H1 (cell line): ENCODE results near the gene DAB2IP. TPM values are rescaled to one million over a fixed set of nuclear protein-coding genes. Genes with fewer than 3 reads are reported as not detected.

Experiments used
- BRCA1 ChIP-seq: IDR thresholded peaks from 2 replicates; pipeline ENCODE4 v1.6.1; 2012; ENCODE audit warnings: low read depth, low read length, improper control_type of control experiment
- CHD7 ChIP-seq: fragments of 300-600 bp; sonication (generic); IDR thresholded peaks from 2 replicates; pipeline ENCODE4 v1.7.1; 2012; ENCODE audit warnings: low read length, moderate library complexity, mild to moderate bottlenecking, inconsistent platforms; ENCODE audit not compliant: insufficient replicate concordance
- EP300 ChIP-seq, 2 experiments: IDR thresholded peaks; 1 replicate in 1 of 2; 2 replicates in 1 of 2; pipeline ENCODE4 v1.6.1; 2011 to 2012; ENCODE audit warnings: low read depth in 2 of 2, low read length in 2 of 2, mild to moderate bottlenecking in 2 of 2, borderline replicate concordance in 1 of 2, inconsistent platforms in 1 of 2, moderate library complexity in 1 of 2
- GTF2F1 ChIP-seq: IDR thresholded peaks from 2 replicates; pipeline ENCODE4 v1.6.1; 2012; ENCODE audit warnings: low read depth, low read length, improper control_type of control experiment, borderline replicate concordance
- KDM4A ChIP-seq: IDR thresholded peaks from one replicate; pipeline ENCODE4 v1.7.1; 2012; ENCODE audit warnings: low read depth, mild to moderate bottlenecking, moderate library complexity, low read length, inconsistent platforms; ENCODE audit not compliant: severe bottlenecking
- RBBP5 ChIP-seq: IDR thresholded peaks from 2 replicates; pipeline ENCODE4 v1.7.1; 2012; ENCODE audit warnings: low read depth, mild to moderate bottlenecking, inconsistent platforms, low read length, moderate library complexity, borderline replicate concordance
- SIRT6 ChIP-seq: IDR thresholded peaks from one replicate; pipeline ENCODE4 v1.7.1; 2012; ENCODE audit warnings: low read length, inconsistent platforms
- SP2 ChIP-seq: IDR thresholded peaks from 2 replicates; pipeline ENCODE4 v1.6.1; 2012; ENCODE audit warnings: mild to moderate bottlenecking, low read length, inconsistent platforms
- polyA plus RNA-seq, 7 experiments: library from polyadenylated mRNA; depleted of rRNA in 3 of 7; stranded (reverse) in 5 of 7; unstranded in 2 of 7; fragments of >200 nt in 5 of 7; fragments of 200-250 nt in 2 of 7; gene quantifications; 1 replicate in 5 of 7; 2 replicates in 1 of 7; 4 replicates in 1 of 7; pipeline versions ENCODE4 v1.2.1 to v1.2.3, GENCODE V29; 2011 to 2013; ENCODE audit warnings: missing spikeins in 2 of 7, mixed read lengths in 2 of 7
- total RNA-seq: library from RNA; stranded (reverse); fragmentation: NEBNext Ultra II Directional; extraction: Animal tissue kit (Norgen Biotek cat#: 25700); gene quantifications from 2 replicates; pipeline ENCODE4 v1.2.1, GENCODE V29; 2021

The DAB2IP gene
- total and polyA plus RNA-seq, 2 of the 8 experiments (the other 6 are each of a cell fraction or from before 2014, with no cell fraction given): 19.7 to 39.5 TPM

GRCh38 chr9:121612511-121612998, 38.9 kb upstream of the DAB2IP start (continued):
- TF ChIP-seq CHD7: no peak
- no peak for TF ChIP-seq RBBP5
- TF ChIP-seq SIRT6: no peak
- TF ChIP-seq BRCA1: no peak
- no peak for TF ChIP-seq SP2
- no peak for TF ChIP-seq EP300 (IDR thresholded peaks at IDR 0.05; ENCODE audit: borderline replicate concordance in 1 of 2, low read depth in 2 of 2, low read length in 2 of 2)
- TF ChIP-seq KDM4A: no peak
- no peak for TF ChIP-seq GTF2F1
